NCI-H526 (cell line): ENCODE results near the gene VPS16.

Experiments
- DNase-seq, 2 experiments: peaks; one replicate each; lab custom pipeline; 2025; lab: John Stamatoyannopoulos, UW

Gene VPS16

GRCh38 chr20:2900845-2901592, 60.5 kb downstream of the VPS16 start:
- DNase-seq, result no peak

- no peak for DNase-seq
Observed at GRCh38 chr20:2902291-2902690, 61.7 kb downstream of the VPS16 start.

DNA sequence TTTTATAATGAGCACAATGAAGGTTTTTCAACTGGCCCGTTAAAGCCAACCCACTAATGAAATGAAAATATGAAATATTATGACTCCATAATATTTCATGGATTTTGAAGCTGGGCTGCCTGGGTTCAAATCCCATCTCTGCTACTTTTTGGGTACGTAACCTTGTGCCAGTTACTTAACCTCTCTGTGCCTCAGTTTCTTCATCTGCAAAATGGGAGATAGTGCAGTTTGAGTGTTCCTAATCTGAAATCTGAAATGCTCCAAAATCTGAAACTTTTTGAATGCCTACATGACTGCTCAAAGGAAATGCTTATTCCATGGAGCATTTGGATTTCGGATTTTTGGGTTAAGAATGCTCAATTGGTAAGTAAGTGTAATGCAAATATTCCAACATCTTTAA, 62.3 kb downstream of the VPS16 start:
- DNase-seq, result no peak

DNA sequence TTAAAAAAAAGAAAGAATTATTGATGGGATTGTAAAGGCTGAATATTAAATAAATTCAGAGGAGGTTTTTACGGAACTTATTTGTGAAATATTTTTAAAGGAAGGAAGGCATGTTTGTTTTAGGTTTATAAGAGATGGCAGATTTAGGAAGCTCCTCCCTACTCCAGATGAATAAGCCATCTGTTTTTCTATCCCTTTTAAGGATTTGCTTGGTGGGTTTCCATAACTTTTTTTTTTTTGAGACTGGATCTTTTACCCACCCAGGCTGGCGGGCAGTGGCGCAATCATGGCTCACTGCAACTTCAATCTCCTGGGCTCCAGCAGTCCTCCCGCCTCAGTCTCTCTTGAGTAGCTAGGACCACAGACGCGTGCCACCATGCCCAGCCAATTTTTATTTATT, 63.1 kb downstream of the VPS16 start:
- no peak for DNase-seq

DNA sequence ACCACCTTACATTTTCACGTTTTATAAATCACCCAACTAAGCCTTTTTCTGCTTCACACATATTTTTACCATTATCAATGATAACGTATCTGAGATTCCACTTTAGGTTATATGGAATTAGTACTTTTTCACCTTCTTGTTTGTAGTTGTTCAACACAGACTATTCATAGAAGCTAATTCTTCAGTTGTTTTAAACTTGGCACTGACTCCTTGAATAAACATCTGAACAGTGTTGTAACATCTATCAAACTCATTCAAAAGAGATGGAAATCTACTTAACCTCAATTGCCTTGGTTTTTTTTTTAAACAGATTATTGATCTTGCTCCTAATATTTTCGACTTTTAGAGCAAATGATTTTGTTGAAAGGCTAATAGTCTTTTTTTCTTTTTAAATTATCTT, 67.0 kb downstream of the VPS16 start:
- no peak for DNase-seq

DNA sequence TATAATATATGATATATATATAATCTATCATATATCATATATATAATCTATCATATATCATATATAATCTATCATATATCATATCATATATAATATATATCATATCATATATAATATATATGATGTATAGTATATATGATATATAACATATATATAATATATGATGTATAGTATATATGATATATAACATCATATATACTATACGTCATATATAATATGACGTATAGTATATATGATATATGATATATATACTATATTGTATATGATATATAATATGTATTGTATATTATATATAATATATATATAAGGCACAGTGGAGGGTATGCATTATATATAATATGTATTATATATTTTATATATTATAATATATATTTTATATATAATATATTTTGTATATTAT, 69.4 kb downstream of the VPS16 start:
- no peak for DNase-seq

DNA sequence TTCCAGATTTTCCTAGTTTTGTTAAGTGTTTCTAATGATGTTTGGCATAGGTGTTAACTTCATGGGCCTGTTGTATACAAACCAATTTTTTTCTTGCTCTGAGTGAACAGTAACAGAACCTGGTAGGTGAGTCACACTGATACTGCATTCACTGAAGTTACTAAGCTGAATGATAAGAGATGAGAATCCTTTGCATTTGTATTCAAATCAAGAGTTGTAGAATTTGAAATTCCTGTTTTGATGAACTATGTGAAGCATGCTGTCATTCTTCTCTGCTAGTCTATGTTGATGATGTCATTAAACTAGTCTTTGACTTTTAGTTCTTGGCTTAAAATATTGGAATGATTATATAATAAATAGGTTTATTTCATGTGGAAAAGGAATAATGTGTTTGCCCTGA, 70.7 kb downstream of the VPS16 start:
- DNase-seq, result no peak

DNA sequence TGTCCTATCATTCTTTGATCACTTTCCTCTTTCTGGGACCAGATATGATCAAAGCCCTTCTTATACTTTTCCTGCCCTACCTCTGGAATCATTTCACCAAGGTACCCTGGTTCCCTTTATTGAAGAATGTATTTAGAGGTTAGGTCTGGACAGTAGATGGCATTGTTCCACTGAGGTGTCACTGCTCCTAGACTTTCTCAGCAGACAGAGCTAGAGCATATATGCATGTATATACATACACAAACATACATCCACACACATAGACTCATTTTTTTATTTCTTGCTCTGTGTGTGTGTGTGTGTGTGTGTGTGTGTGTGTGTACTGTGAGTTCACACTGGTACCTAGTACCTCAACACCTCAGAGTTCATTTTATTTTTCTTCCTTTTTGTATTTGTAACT, 73.6 kb downstream of the VPS16 start:
- peak; percentile 24 to 51 for DNase-seq
